Measurements from ENCODE around the gene SCAMP3. TPM values are rescaled to one million over a fixed set of nuclear protein-coding genes. Genes with fewer than 3 reads are reported as not detected.

The SCAMP3 gene
- total and polyA plus RNA-seq, 10 of the 15 experiments (the other 5 are each of a cell fraction or from before 2014, with no cell fraction given): 17.2 to 133 (median 87.3) TPM

GRCh38 chr1:155244368-155245162 lies 17.6 kb downstream of the SCAMP3 start (continued):
- TF ChIP-seq ETV6 (conservative IDR thresholded peaks at IDR 0.05 in 1 of 2, IDR thresholded peaks at IDR 0.05 in 1 of 2; ENCODE audit: borderline replicate concordance in 1 of 2, low read depth in 1 of 2): peak in 1 of 2 experiments; percentile 83; a peak in 2 of 4 replicates
- TF ChIP-seq EZH2 (IDR thresholded peaks at IDR 0.05; ENCODE audit: borderline replicate concordance, control insufficient read depth, low read depth, low read length): no peak
- no peak; the same call in 1 of the 2 replicates for TF ChIP-seq ATF2 (IDR thresholded peaks at IDR 0.05; ENCODE audit: low read length)
- TF ChIP-seq ZNF217 (IDR thresholded peaks at IDR 0.05): peak; percentile 52; the same call in 1 of the 2 replicates
- TF ChIP-seq NR2C1 (IDR thresholded peaks at IDR 0.05): peak; percentile 60; the same call in 1 of the 2 replicates
- TF ChIP-seq CHD1 (IDR thresholded peaks at IDR 0.05; ENCODE audit: low read depth, low read length): peak; percentile 79; the same call in 1 of the 2 replicates
- peak; percentile 92 for TF ChIP-seq TCF7 (IDR thresholded peaks at IDR 0.05; ENCODE audit: borderline replicate concordance)
- TF ChIP-seq IKZF2 (IDR thresholded peaks at IDR 0.05): peak; percentile 97 to 98
- peak; percentile 98 for TF ChIP-seq PKNOX1 (IDR thresholded peaks at IDR 0.05)
- 0 out of 2 replicates have a peak, but pooled peaks have one; percentile 40 for TF ChIP-seq ASH2L (IDR thresholded peaks at IDR 0.05; ENCODE audit: borderline replicate concordance, low read depth)
- TF ChIP-seq NR2F1 (conservative IDR thresholded peaks at IDR 0.05): peak; percentile 59
- TF ChIP-seq CBX3 (IDR thresholded peaks at IDR 0.05; ENCODE audit: borderline replicate concordance, low read depth): no peak
- no peak for TF ChIP-seq SREBF1 (IDR thresholded peaks at IDR 0.05; ENCODE audit: low read length)
- TF ChIP-seq SPI1 (IDR thresholded peaks at IDR 0.05; ENCODE audit: borderline replicate concordance, insufficient read depth, low read depth, low read length): no peak
- TF ChIP-seq MTA3 (IDR thresholded peaks at IDR 0.05; ENCODE audit: borderline replicate concordance, low read length): peak; percentile 89; the same call in 1 of the 2 replicates
- TF ChIP-seq ELK1 (IDR thresholded peaks at IDR 0.05; ENCODE audit: low read depth, low read length): peak; percentile 15; the same call in 1 of the 2 replicates
- TF ChIP-seq ZZZ3 (IDR thresholded peaks at IDR 0.05; ENCODE audit: control insufficient read depth, insufficient read length, low read depth): peak; percentile 100
- TF ChIP-seq NKRF (conservative IDR thresholded peaks at IDR 0.05): peak; percentile 62
- peak; percentile 99 for TF ChIP-seq CBX5 (IDR thresholded peaks at IDR 0.05; ENCODE audit: low read depth)
- peak; percentile 86 for TF ChIP-seq E2F4 (IDR thresholded peaks at IDR 0.05; ENCODE audit: low read depth, low read length)
- TF ChIP-seq EGR1 (IDR thresholded peaks at IDR 0.05; ENCODE audit: borderline replicate concordance in 1 of 2, low read depth in 2 of 2, low read length in 2 of 2): peak in 1 of 2 experiments; percentile 64; a peak in 2 of 3 replicates

Measured in GM12878 (cell line).